Measurements from ENCODE around the gene DUSP8. TPM values are rescaled to one million over a fixed set of nuclear protein-coding genes. Genes with fewer than 3 reads are reported as not detected.

DUSP8 gene
- total RNA-seq, 1 donor from 2014 or later, result 0.52 TPM

GRCh38 chr11:1561955-1562354, 10.1 kb downstream of the DUSP8 start:
- Histone ChIP-seq H3K9ac (ENCODE audit: low read depth in 1 of 3, low read length in 3 of 3) (no peak overlapping the region), H3K4me1 (ENCODE audit: control insufficient read depth in 3 of 3, insufficient read depth in 3 of 3, low read length in 3 of 3) (peaks cover 18 to 71% (median 71%) of the 10 kb centered on the region in 3 donors), H3K4me3 (ENCODE audit: low read length in 3 of 3) (no peak overlapping the region), H3K36me3 (ENCODE audit: control insufficient read depth in 3 of 3, insufficient read depth in 3 of 3, low read length in 3 of 3) (peaks cover 2 to 50% (median 16%) of the 10 kb centered on the region in 3 donors), H3K27me3 (ENCODE audit: control insufficient read depth in 3 of 3, insufficient read depth in 3 of 3, low read length in 3 of 3) (no peaks in the 10 kb centered on the region), H3K27ac (ENCODE audit: low read depth, low read length) (no peak overlapping the region), H3K9me3 (ENCODE audit: control insufficient read depth in 3 of 3, low read length in 3 of 3) (no peaks in the 10 kb centered on the region)

GRCh38 chr11:1561266-1561665, 10.8 kb downstream of the DUSP8 start:
- H3K4me1 ChIP-seq (ENCODE audit: control insufficient read depth in 3 of 3, insufficient read depth in 3 of 3, low read length in 3 of 3), result peaks cover 17 to 64% (median 64%) of the 10 kb centered on the region in 3 donors
- peaks cover 2 to 51% (median 16%) of the 10 kb centered on the region in 3 donors for H3K36me3 ChIP-seq (ENCODE audit: control insufficient read depth in 3 of 3, insufficient read depth in 3 of 3, low read length in 3 of 3)
- no peak overlapping the region for H3K27ac ChIP-seq (ENCODE audit: low read depth, low read length)
- peak overlapping the region in 1 of 3 donors; percentile 84 for H3K9ac ChIP-seq (ENCODE audit: low read depth in 1 of 3, low read length in 3 of 3)
- H3K27me3 ChIP-seq (ENCODE audit: control insufficient read depth in 3 of 3, insufficient read depth in 3 of 3, low read length in 3 of 3), result no peaks in the 10 kb centered on the region
- no peaks in the 10 kb centered on the region for H3K9me3 ChIP-seq (ENCODE audit: control insufficient read depth in 3 of 3, low read length in 3 of 3)
- no peak overlapping the region for H3K4me3 ChIP-seq (ENCODE audit: low read length in 3 of 3)

- H3K36me3 ChIP-seq (ENCODE audit: control insufficient read depth in 3 of 3, insufficient read depth in 3 of 3, low read length in 3 of 3), result peaks cover 2 to 51% (median 16%) of the 10 kb centered on the region in 3 donors
These were observed 11.3 kb downstream of the DUSP8 start for GRCh38 chr11:1560649-1561251.

GRCh38 chr11:1560002-1560648, 11.9 kb downstream of the DUSP8 start:
- H3K4me3 ChIP-seq (ENCODE audit: low read length in 3 of 3), result peak overlapping the region in 1 of 3 donors; percentile 29
- peaks cover 2 to 50% (median 16%) of the 10 kb centered on the region in 3 donors for H3K36me3 ChIP-seq (ENCODE audit: control insufficient read depth in 3 of 3, insufficient read depth in 3 of 3, low read length in 3 of 3)
- H3K9ac ChIP-seq (ENCODE audit: low read depth in 1 of 3, low read length in 3 of 3), result peak overlapping the region in 2 of 3 donors; percentile 16 to 84
- no peaks in the 10 kb centered on the region for H3K27me3 ChIP-seq (ENCODE audit: control insufficient read depth in 3 of 3, insufficient read depth in 3 of 3, low read length in 3 of 3)
- peak overlapping the region; percentile 89 for H3K27ac ChIP-seq (ENCODE audit: low read depth, low read length)
- peaks cover 17 to 58% (median 53%) of the 10 kb centered on the region in 3 donors for H3K4me1 ChIP-seq (ENCODE audit: control insufficient read depth in 3 of 3, insufficient read depth in 3 of 3, low read length in 3 of 3)
- H3K9me3 ChIP-seq (ENCODE audit: control insufficient read depth in 3 of 3, low read length in 3 of 3), result no peaks in the 10 kb centered on the region

More at GRCh38 chr11:1560649-1561251, 11.3 kb downstream of the DUSP8 start:
- Histone ChIP-seq H3K27ac (ENCODE audit: low read depth, low read length) (no peak overlapping the region), H3K9ac (ENCODE audit: low read depth in 1 of 3, low read length in 3 of 3) (peak overlapping the region in 2 of 3 donors; percentile 16 to 84), H3K4me1 (ENCODE audit: control insufficient read depth in 3 of 3, insufficient read depth in 3 of 3, low read length in 3 of 3) (peaks cover 17 to 59% (median 58%) of the 10 kb centered on the region in 3 donors), H3K9me3 (ENCODE audit: control insufficient read depth in 3 of 3, low read length in 3 of 3) (no peaks in the 10 kb centered on the region), H3K27me3 (ENCODE audit: control insufficient read depth in 3 of 3, insufficient read depth in 3 of 3, low read length in 3 of 3) (no peaks in the 10 kb centered on the region), H3K4me3 (ENCODE audit: low read length in 3 of 3) (peak overlapping the region in 1 of 3 donors; percentile 22)

GRCh38 chr11:1559111-1559951, 12.7 kb downstream of the DUSP8 start:
- Histone ChIP-seq H3K9ac (ENCODE audit: low read depth in 1 of 3, low read length in 3 of 3) (peak overlapping the region in 2 of 3 donors; percentile 71 to 84), H3K36me3 (ENCODE audit: control insufficient read depth in 3 of 3, insufficient read depth in 3 of 3, low read length in 3 of 3) (peaks cover 2 to 49% (median 16%) of the 10 kb centered on the region in 3 donors), H3K4me3 (ENCODE audit: low read length in 3 of 3) (peak overlapping the region in 2 of 3 donors; percentile 35 to 52), H3K9me3 (ENCODE audit: control insufficient read depth in 3 of 3, low read length in 3 of 3) (no peaks in the 10 kb centered on the region), H3K4me1 (ENCODE audit: control insufficient read depth in 3 of 3, insufficient read depth in 3 of 3, low read length in 3 of 3) (peaks cover 17 to 54% (median 47%) of the 10 kb centered on the region in 3 donors), H3K27ac (ENCODE audit: low read depth, low read length) (peak overlapping the region; percentile 89), H3K27me3 (ENCODE audit: control insufficient read depth in 3 of 3, insufficient read depth in 3 of 3, low read length in 3 of 3) (no peaks in the 10 kb centered on the region)

GRCh38 chr11:1558775-1559110, 13.3 kb downstream of the DUSP8 start:
- Histone ChIP-seq H3K27ac (ENCODE audit: low read depth, low read length) (peak overlapping the region; percentile 89), H3K36me3 (ENCODE audit: control insufficient read depth in 3 of 3, insufficient read depth in 3 of 3, low read length in 3 of 3) (peaks cover 2 to 45% (median 16%) of the 10 kb centered on the region in 3 donors), H3K9ac (ENCODE audit: low read depth in 1 of 3, low read length in 3 of 3) (peak overlapping the region in 2 of 3 donors; percentile 71 to 84), H3K4me3 (ENCODE audit: low read length in 3 of 3) (peak overlapping the region in 2 of 3 donors; percentile 35 to 52), H3K9me3 (ENCODE audit: control insufficient read depth in 3 of 3, low read length in 3 of 3) (no peaks in the 10 kb centered on the region), H3K27me3 (ENCODE audit: control insufficient read depth in 3 of 3, insufficient read depth in 3 of 3, low read length in 3 of 3) (no peaks in the 10 kb centered on the region), H3K4me1 (ENCODE audit: control insufficient read depth in 3 of 3, insufficient read depth in 3 of 3, low read length in 3 of 3) (peaks cover 17 to 53% (median 48%) of the 10 kb centered on the region in 3 donors)

GRCh38 chr11:1557904-1558774, 13.9 kb downstream of the DUSP8 start:
- peaks cover 23 to 56% (median 53%) of the 10 kb centered on the region in 3 donors for H3K4me1 ChIP-seq (ENCODE audit: control insufficient read depth in 3 of 3, insufficient read depth in 3 of 3, low read length in 3 of 3)
- peak overlapping the region in 1 of 3 donors; percentile 52 for H3K4me3 ChIP-seq (ENCODE audit: low read length in 3 of 3)
- no peaks in the 10 kb centered on the region for H3K27me3 ChIP-seq (ENCODE audit: control insufficient read depth in 3 of 3, insufficient read depth in 3 of 3, low read length in 3 of 3)
- peak overlapping the region; percentile 89 for H3K27ac ChIP-seq (ENCODE audit: low read depth, low read length)
- peaks cover 2 to 39% (median 15%) of the 10 kb centered on the region in 3 donors for H3K36me3 ChIP-seq (ENCODE audit: control insufficient read depth in 3 of 3, insufficient read depth in 3 of 3, low read length in 3 of 3)
- H3K9me3 ChIP-seq (ENCODE audit: control insufficient read depth in 3 of 3, low read length in 3 of 3), result no peaks in the 10 kb centered on the region
- peak overlapping the region in 2 of 3 donors; percentile 71 to 84 for H3K9ac ChIP-seq (ENCODE audit: low read depth in 1 of 3, low read length in 3 of 3)

GRCh38 chr11:1557051-1557884, 14.8 kb downstream of the DUSP8 start:
- Histone ChIP-seq H3K4me1 (ENCODE audit: control insufficient read depth in 3 of 3, insufficient read depth in 3 of 3, low read length in 3 of 3) (peaks cover 30 to 57% (median 52%) of the 10 kb centered on the region in 3 donors), H3K27me3 (ENCODE audit: control insufficient read depth in 3 of 3, insufficient read depth in 3 of 3, low read length in 3 of 3) (no peaks in the 10 kb centered on the region), H3K9ac (ENCODE audit: low read depth in 1 of 3, low read length in 3 of 3) (no peak overlapping the region), H3K27ac (ENCODE audit: low read depth, low read length) (peak overlapping the region; percentile 30), H3K4me3 (ENCODE audit: low read length in 3 of 3) (no peak overlapping the region), H3K9me3 (ENCODE audit: control insufficient read depth in 3 of 3, low read length in 3 of 3) (no peaks in the 10 kb centered on the region), H3K36me3 (ENCODE audit: control insufficient read depth in 3 of 3, insufficient read depth in 3 of 3, low read length in 3 of 3) (peaks cover 2 to 31% (median 6%) of the 10 kb centered on the region in 3 donors)
